AG09309 (cell line): ENCODE data around the gene TMEM18.

Experiments used
- DNase-seq: peaks from one replicate; pipeline ENCODE4 v3.0.0-alpha.2; 2010; ENCODE audit warnings: low read depth
- H3K4me3 ChIP-seq: 2 replicates; pipeline ENCODE4 v1.5.1; 2011; ENCODE audit warnings: mild to moderate bottlenecking, low read depth, low read length, moderate library complexity; ENCODE audit not compliant: control insufficient read depth
- TF ChIP-seq, protein P1 (sequence below): IDR thresholded peaks from 2 replicates; pipeline ENCODE4 v1.5.1; 2011; ENCODE audit warnings: mild to moderate bottlenecking, low read depth, low read length, inconsistent platforms; ENCODE audit not compliant: insufficient read depth, control insufficient read depth; ENCODE audit errors: missing control alignments

Gene TMEM18

DNA sequence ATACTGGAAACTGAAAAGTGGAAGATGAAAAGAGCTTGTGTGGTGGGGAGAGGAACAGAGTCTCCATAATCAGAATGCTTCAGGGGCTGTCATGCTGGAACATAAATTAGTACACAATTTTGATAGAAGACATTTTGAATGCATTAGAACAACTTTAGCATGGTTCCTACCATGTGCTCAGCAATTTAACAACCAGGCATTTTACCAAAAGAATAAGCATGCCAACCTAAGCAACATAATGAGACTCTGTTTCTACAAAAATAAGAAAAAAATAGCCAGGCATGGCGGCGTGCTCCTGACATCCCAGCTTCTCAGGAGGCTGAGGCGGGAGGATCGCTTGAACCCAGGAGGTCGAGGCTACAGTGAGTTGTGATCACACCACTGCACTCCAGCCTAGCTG lies 40.5 kb upstream of the TMEM18 start:
- DNase-seq = no peak
- TF ChIP-seq, protein P1, sequence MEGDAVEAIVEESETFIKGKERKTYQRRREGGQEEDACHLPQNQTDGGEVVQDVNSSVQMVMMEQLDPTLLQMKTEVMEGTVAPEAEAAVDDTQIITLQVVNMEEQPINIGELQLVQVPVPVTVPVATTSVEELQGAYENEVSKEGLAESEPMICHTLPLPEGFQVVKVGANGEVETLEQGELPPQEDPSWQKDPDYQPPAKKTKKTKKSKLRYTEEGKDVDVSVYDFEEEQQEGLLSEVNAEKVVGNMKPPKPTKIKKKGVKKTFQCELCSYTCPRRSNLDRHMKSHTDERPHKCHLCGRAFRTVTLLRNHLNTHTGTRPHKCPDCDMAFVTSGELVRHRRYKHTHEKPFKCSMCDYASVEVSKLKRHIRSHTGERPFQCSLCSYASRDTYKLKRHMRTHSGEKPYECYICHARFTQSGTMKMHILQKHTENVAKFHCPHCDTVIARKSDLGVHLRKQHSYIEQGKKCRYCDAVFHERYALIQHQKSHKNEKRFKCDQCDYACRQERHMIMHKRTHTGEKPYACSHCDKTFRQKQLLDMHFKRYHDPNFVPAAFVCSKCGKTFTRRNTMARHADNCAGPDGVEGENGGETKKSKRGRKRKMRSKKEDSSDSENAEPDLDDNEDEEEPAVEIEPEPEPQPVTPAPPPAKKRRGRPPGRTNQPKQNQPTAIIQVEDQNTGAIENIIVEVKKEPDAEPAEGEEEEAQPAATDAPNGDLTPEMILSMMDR = no peak
- H3K4me3 ChIP-seq = no peak overlapping the region

DNA sequence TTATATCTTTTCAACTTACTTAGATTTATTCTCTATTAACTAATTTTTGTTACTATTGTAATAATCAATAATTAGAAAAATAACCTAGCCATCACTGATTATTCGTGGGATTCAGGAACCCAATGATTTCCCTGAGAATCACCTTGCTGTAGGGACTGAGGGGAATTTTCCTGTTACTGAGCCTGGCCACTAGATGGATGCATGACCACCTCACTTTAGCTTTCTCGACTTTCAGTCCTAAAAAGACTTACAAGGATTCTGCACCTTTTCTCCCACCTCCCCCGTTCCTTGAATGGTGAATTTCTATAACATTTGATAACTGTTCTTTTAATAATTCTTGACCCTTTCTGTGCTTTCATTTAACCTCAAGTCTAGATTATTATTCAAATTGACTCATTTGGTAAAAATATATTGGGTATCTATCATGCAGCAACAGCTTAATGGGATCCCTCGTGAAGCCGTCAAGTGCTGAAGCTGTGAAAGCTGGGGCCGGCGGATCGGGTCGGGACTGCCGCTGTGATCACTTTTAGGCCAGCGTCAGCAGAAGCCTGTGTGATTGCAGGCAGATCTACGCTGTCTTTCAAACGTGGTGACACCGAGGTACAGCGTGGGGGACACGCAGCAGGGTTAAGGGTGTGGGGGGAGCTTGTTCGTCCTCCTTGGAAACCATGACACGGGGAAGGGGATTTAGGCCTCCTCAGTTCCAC lies 38.8 kb upstream of the TMEM18 start:
- no peak overlapping the region for H3K4me3 ChIP-seq
- TF ChIP-seq, protein P1 = peak; percentile 62
- DNase-seq = no peak

DNA sequence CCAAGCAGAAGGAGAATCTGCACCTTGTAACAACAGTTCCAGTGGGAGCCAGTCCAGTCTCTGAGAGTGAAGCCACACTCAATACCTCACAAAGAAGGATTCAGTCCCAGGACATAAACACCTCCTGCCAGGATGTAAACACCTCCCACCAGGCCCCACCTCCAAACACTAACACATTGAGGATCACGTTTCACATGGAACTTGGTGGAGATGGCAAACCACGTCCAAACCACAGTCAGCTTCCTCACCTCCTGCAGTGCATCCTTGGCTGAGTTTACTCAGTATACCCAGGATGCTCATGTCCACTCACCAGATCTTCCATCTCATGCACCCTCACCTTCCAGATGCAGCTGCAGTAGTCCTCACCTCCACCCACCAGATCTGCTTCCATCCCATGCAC lies 37.8 kb upstream of the TMEM18 start:
- H3K4me3 ChIP-seq = no peak overlapping the region
- TF ChIP-seq, protein P1 = no peak

DNA sequence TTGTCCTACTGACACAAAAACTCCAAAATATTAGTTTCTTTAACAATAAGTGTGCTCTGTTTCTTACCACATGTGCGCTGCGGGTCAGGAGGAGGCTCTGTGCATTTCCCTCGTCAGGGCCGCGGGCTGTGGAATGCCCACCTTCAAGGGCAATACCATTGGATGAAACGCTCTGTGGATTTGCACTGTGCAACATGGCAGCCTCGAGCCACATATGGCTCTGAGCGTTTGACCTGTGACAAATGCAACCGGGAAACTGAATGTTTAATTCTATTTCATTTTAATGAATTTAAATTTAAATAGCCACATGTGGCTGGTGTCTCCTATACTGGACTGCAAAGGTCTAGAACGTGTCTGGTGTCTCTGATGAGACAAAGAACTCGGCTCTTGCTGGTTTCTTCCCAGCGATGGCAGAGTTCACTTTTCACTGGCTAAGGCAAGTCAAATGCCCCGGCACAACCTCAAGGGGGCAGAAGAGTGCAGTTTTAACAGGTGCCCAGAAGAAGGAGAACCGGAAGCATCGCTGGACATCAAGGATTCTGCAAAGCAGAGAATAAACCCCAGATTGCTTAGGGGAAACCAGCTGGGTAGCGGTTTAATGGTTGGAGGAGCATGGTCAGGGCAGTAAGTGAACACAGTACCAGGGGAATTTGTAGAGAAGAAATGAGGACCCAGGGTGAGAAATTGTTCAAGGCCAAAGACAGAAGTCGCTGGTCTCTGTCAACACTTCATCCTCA lies 37.0 kb upstream of the TMEM18 start:
- TF ChIP-seq, protein P1 = peak; percentile 90
- H3K4me3 ChIP-seq = no peak overlapping the region
- DNase-seq = peak; percentile 20

More for the DNA sequence above, 37.8 kb upstream of the TMEM18 start:
- DNase-seq = no peak

DNA sequence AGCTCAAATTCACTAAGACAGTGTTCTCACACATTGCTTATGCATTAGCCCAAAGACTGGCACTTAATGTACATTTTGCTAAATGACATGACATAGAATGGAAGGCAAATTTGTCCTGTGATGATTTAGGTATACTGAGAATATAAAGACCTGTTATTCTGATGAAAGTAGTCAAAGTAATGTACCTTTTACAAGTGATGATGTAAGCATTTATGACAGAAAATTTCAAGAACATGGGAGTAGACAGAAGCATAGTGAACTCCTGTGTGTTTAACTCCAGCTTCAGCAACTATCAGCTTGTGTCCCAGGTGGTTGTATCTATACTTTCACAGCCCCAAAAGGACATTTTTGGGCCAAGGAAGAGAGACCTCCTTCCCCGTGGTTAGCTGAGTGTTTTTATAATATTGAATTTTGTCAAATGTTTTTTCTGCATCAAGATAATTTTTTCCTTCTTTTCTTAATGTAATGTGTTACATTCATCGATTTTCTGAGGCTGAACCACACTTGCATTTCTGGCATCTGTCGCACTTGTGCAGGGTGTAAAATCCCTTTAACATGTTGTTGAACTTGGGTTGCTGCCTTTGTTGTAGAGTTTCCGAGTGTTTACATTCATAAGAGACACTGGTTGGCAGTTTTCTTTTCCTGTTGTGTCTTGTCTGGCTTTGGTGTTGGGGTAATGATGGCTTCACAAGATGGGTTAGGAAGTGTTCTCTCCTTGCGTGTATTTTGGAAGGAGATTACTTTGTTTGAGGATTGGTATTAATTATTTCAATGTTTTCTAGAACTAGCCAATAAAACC lies 33.9 kb upstream of the TMEM18 start:
- TF ChIP-seq, protein P1 = no peak
- no peak overlapping the region for H3K4me3 ChIP-seq
- no peak for DNase-seq

DNA sequence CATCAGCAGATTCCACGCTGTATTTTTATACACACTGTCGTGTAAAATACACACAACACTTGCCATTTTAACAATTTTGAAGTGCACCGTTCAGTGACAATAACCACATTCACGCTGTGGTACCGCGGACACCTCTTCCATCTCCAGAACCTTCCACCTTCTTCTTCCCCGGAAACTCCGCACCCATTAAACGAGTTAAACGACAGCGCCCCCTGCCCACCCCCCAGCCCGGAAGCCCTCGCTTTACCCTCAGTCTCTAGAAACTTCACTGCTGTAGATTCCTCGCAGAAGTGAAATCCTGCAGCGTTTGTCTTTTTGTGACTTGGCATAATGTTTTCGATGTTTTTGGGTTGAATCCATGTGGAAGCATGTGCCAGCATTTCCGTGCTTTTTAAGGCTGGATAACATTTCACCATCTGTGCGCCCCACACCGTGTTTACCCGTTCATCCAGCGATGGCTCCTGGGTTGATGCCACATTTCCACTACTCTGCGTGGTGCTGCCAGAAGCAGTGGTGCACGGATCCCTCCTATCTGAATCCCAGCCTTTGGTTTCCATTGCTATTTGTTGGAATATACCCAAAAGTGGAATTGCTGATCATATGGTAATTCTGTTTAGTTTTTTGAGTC lies 32.0 kb upstream of the TMEM18 start:
- no peak for DNase-seq
- TF ChIP-seq, protein P1 = no peak
- H3K4me3 ChIP-seq = no peak overlapping the region
